Spinal cord (tissue), 10 donors: ENCODE measurements around the gene TIMM17B. TPM values are rescaled to one million over a fixed set of nuclear protein-coding genes. Genes with fewer than 3 reads are reported as not detected.

ENCODE experiments used
- DNase-seq, 6 donors: peaks; one replicate each; pipeline versions ENCODE4 v3.0.0 to v3.0.0-alpha.2; 2013 to 2015; ENCODE audit warnings: low spot score in 6 of 6, low read depth in 4 of 6
- H3K27ac ChIP-seq: one replicate; pipeline ENCODE4 v1.5.1; 2013; ENCODE audit warnings: low read depth, low read length, control low read depth
- H3K27me3 ChIP-seq: one replicate; pipeline ENCODE4 v1.6.1; 2013; ENCODE audit warnings: low read length; ENCODE audit not compliant: control insufficient read depth, insufficient read depth
- H3K36me3 ChIP-seq: one replicate; pipeline ENCODE4 v1.6.1; 2013; ENCODE audit warnings: low read length; ENCODE audit not compliant: control insufficient read depth, insufficient read depth
- H3K4me1 ChIP-seq: one replicate; pipeline ENCODE4 v1.6.1; 2013; ENCODE audit warnings: low read length; ENCODE audit not compliant: control insufficient read depth, insufficient read depth
- H3K4me3 ChIP-seq: one replicate; pipeline ENCODE4 v1.5.1; 2013; ENCODE audit warnings: low read depth, low read length, control low read depth
- H3K9me3 ChIP-seq: one replicate; pipeline ENCODE4 v1.6.1; 2013; ENCODE audit warnings: low read length; ENCODE audit not compliant: control insufficient read depth, insufficient read depth
- WGBS: methylation state at CpG from one replicate; pipeline ENCODE4 v1.1.5; 2013; ENCODE audit warnings: missing lambda C conversion rate; ENCODE audit not compliant: insufficient coverage; 5-methylcytosine and 5-hydroxymethylcytosine counted together
- polyA plus RNA-seq, 2 donors: library from polyadenylated mRNA; unstranded; fragments of 120-200 nt; gene quantifications; one replicate each; pipeline ENCODE4 v1.2.1, GENCODE V29; 2013; ENCODE audit not compliant: insufficient read length in 2 of 2
- total RNA-seq, 2 donors: library from RNA; depleted of rRNA in 1 of 2; stranded (reverse); fragments of 120-200 nt in 1 of 2; fragments of >200 nt in 1 of 2; gene quantifications; one replicate each; pipeline versions ENCODE4 v1.2.3 to v1.2.4, GENCODE V29; 2013 to 2014
- donor health status: healthy.

Gene TIMM17B
- total and polyA plus RNA-seq, 4 donors = 18.0 to 53.8 (median 45.9) TPM

GRCh38 chrX:48852857-48853256 is 44.7 kb downstream of the TIMM17B start:
- no peak overlapping the region for H3K4me3 ChIP-seq
- WGBS = 68% methylated on average over 7 of the region's 7 CpGs
- H3K27ac ChIP-seq = no peak overlapping the region
- no peak for DNase-seq
- H3K9me3 ChIP-seq = no peaks in the 10 kb centered on the region
- no peaks in the 10 kb centered on the region for H3K27me3 ChIP-seq
- no peaks in the 10 kb centered on the region for H3K36me3 ChIP-seq
- no peaks in the 10 kb centered on the region for H3K4me1 ChIP-seq

GRCh38 chrX:48848847-48849246 is 48.7 kb downstream of the TIMM17B start:
- Histone ChIP-seq H3K4me3 (no peak overlapping the region), H3K27me3 (no peaks in the 10 kb centered on the region), H3K36me3 (no peaks in the 10 kb centered on the region), H3K9me3 (no peaks in the 10 kb centered on the region), H3K27ac (no peak overlapping the region), H3K4me1 (no peaks in the 10 kb centered on the region)
- no CpG with 5 or more reads among the region's 1 CpG for whole genome bisulfite sequencing
- no peak for DNase-seq

Other genes with a start within 250 kb of the TIMM17B start
- 1 to 10 TPM; 3.1 to 4.3 TPM for gene WAS, start 214.0 kb downstream of the TIMM17B start, total RNA-seq
- gene WAS, start 214.0 kb downstream of the TIMM17B start, polyA plus RNA-seq = 1 to 10 TPM; 6.2 to 7.1 TPM
- gene SUV39H1, start 201.0 kb downstream of the TIMM17B start, total RNA-seq = 1 to 10 TPM; 3.0 to 4.8 TPM
- gene SUV39H1, start 201.0 kb downstream of the TIMM17B start, polyA plus RNA-seq = 1 to 10 TPM; 6.9 to 8.2 TPM
- gene GLOD5, start 136.0 kb downstream of the TIMM17B start, total RNA-seq = not detected
- not detected for gene GLOD5, start 136.0 kb downstream of the TIMM17B start, polyA plus RNA-seq
- under 1 TPM; 0.39 to 0.59 TPM for gene GATA1, start 111.2 kb downstream of the TIMM17B start, total RNA-seq
- under 1 TPM; 0.22 to 0.45 TPM for gene GATA1, start 111.2 kb downstream of the TIMM17B start, polyA plus RNA-seq
- 100 to 1,000 TPM in 1 of 2 donors, 10 to 100 TPM in 1; 63.9 to 139 TPM for gene HDAC6, start 95.7 kb downstream of the TIMM17B start, total RNA-seq
- 100 to 1,000 TPM; 150 to 194 TPM for gene HDAC6, start 95.7 kb downstream of the TIMM17B start, polyA plus RNA-seq
- under 1 TPM in 1 of 2 donors, not detected in 1; 0.22 TPM for gene ERAS, start 71.3 kb downstream of the TIMM17B start, total RNA-seq
- gene ERAS, start 71.3 kb downstream of the TIMM17B start, polyA plus RNA-seq = under 1 TPM; 0.73 to 0.78 TPM
- 10 to 100 TPM; 61.4 to 91.4 TPM for gene PCSK1N, start 62.2 kb downstream of the TIMM17B start, total RNA-seq
- gene PCSK1N, start 62.2 kb downstream of the TIMM17B start, polyA plus RNA-seq = 100 to 1,000 TPM; 481 to 566 TPM
- 10 to 100 TPM; 28.9 to 67.9 TPM for gene PQBP1, start 162 bp upstream of the TIMM17B start, total RNA-seq
- gene PQBP1, start 162 bp upstream of the TIMM17B start, polyA plus RNA-seq = 10 to 100 TPM; 89.8 to 91.9 TPM
- 10 to 100 TPM; 10.4 to 14.2 TPM for gene SLC35A2, start 13.9 kb upstream of the TIMM17B start, total RNA-seq
- 10 to 100 TPM; 26.8 to 27.9 TPM for gene SLC35A2, start 13.9 kb upstream of the TIMM17B start, polyA plus RNA-seq
- gene PIM2, start 21.3 kb upstream of the TIMM17B start, total RNA-seq = 10 to 100 TPM; 10.3 to 10.5 TPM
- gene PIM2, start 21.3 kb upstream of the TIMM17B start, polyA plus RNA-seq = 10 to 100 TPM; 11.9 to 13.1 TPM
- gene OTUD5, start 59.8 kb upstream of the TIMM17B start, total RNA-seq = 10 to 100 TPM; 27.9 to 35.7 TPM
- 10 to 100 TPM; 74.0 to 81.4 TPM for gene OTUD5, start 59.8 kb upstream of the TIMM17B start, polyA plus RNA-seq
- 1 to 10 TPM; 1.8 to 3.7 TPM for gene KCND1, start 74.1 kb upstream of the TIMM17B start, total RNA-seq
- 1 to 10 TPM; 5.7 to 6.7 TPM for gene KCND1, start 74.1 kb upstream of the TIMM17B start, polyA plus RNA-seq
- 10 to 100 TPM; 29.1 to 30.0 TPM for gene GRIPAP1, start 104.5 kb upstream of the TIMM17B start, total RNA-seq
- gene GRIPAP1, start 104.5 kb upstream of the TIMM17B start, polyA plus RNA-seq = 100 to 1,000 TPM in 1 of 2 donors, 10 to 100 TPM in 1; 91.2 to 116 TPM
- gene TFE3, start 145.6 kb upstream of the TIMM17B start, total RNA-seq = 10 to 100 TPM; 13.1 to 21.7 TPM
- 10 to 100 TPM; 36.5 to 41.3 TPM for gene TFE3, start 145.6 kb upstream of the TIMM17B start, polyA plus RNA-seq
- 1 to 10 TPM; 1.6 to 3.5 TPM for gene CCDC120, start 161.2 kb upstream of the TIMM17B start, total RNA-seq
- 10 to 100 TPM; 14.8 to 22.4 TPM for gene CCDC120, start 161.2 kb upstream of the TIMM17B start, polyA plus RNA-seq
- gene PRAF2, start 176.2 kb upstream of the TIMM17B start, total RNA-seq = 10 to 100 TPM in 1 of 2 donors, 1 to 10 TPM in 1; 7.3 to 16.1 TPM
- 100 to 1,000 TPM; 122 to 128 TPM for gene PRAF2, start 176.2 kb upstream of the TIMM17B start, polyA plus RNA-seq
- 10 to 100 TPM; 24.5 to 47.3 TPM for gene WDR45, start 182.1 kb upstream of the TIMM17B start, total RNA-seq
- gene WDR45, start 182.1 kb upstream of the TIMM17B start, polyA plus RNA-seq = 10 to 100 TPM; 42.2 to 49.0 TPM
- 10 to 100 TPM; 22.9 to 32.3 TPM for gene GPKOW, start 226.0 kb upstream of the TIMM17B start, total RNA-seq
- 10 to 100 TPM; 34.2 to 35.6 TPM for gene GPKOW, start 226.0 kb upstream of the TIMM17B start, polyA plus RNA-seq